ENCODE measurements around the gene FGA.
A peak's percentile ranks its signal among the peaks of the same experiment; 100 is the strongest.

FGA gene

DNA sequence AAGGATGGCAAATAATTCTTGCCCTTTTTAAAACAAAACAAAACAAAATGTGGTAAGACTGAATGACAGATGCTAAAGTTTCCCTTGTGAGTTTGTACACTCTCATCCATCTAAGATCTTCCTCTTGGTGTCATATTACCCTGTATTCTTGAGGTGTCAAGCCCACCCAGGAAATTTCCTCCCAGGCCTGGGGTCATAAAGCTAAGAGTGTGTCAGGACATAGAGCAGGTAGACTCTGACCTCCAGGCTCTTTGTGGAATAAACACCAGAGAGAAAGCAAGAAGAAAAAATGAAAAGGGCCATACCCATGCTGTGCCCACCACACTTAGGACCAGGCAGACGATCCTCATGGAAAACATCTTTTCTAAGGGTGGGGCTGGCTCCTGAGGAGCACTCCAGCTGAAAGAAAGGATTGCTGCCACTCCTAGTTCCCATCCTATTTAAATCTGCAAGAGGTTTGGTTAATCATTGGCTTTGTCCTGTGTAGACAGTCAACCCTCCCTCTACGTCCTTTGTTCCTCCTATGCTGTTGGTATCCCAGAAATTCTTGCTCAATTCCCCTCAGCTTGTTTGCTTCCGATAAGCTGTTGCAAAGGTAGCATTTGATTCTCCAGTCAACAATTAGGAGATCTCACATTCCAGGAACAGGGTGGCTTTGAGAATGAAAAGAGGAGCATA is at the start of gene FGA:
TSS of gene FGA (minus strand) at position 414 of the 678 bp plus-strand sequence. CDS start at position 359, 55 bp downstream.
- H3K27me3 ChIP-seq (ENCODE audit: control insufficient read depth in 2 of 2, insufficient read depth in 2 of 2, low read length in 2 of 2) = no peaks in the 10 kb centered on the region
- H3K27ac ChIP-seq (ENCODE audit: low read depth in 2 of 2, low read length in 2 of 2) = no peak within 1 kb of the TSS
- H3K4me3 ChIP-seq (ENCODE audit: low read length in 2 of 2) = no peak within 1 kb of the TSS
- no peak within 1 kb of the TSS for H3K9ac ChIP-seq (ENCODE audit: low read depth in 1 of 2, low read length in 2 of 2)
- no peaks in the 10 kb centered on the region for H3K9me3 ChIP-seq (ENCODE audit: control insufficient read depth in 2 of 2, low read length in 2 of 2)
- no peaks in the 10 kb centered on the region for H3K36me3 ChIP-seq (ENCODE audit: control insufficient read depth in 2 of 2, insufficient read depth in 2 of 2, low read length in 2 of 2)
- H3K4me1 ChIP-seq (ENCODE audit: control insufficient read depth in 2 of 2, insufficient read depth in 2 of 2, low read length in 2 of 2) = no peaks in the 10 kb centered on the region

DNA sequence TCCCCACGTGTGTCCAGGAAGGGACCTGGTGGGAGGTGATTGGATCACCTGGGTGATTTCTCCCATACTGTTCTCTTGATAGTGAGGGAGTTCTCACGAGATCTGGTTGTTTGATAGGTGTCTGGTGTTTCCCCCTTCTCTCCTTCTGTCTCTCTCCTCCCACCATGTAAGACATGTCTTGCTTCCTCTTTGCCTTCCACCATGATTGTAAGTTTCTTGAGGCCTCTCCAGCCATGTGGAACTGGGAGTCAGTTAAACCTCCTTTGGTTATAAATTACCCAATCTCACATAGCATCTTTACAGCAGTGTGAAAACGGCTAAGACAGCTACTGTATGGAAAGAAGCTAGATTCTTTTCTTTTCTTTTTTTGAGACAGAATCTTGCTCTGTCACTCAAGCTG is 43.5 kb upstream of the FGA start:
- no peak overlapping the region for H3K4me3 ChIP-seq (ENCODE audit: low read length in 2 of 2)
- H3K4me1 ChIP-seq (ENCODE audit: control insufficient read depth in 2 of 2, insufficient read depth in 2 of 2, low read length in 2 of 2) = no peaks in the 10 kb centered on the region
- H3K27me3 ChIP-seq (ENCODE audit: control insufficient read depth in 2 of 2, insufficient read depth in 2 of 2, low read length in 2 of 2) = peaks cover 0 to 3% of the 10 kb centered on the region in 2 donors
- no peaks in the 10 kb centered on the region for H3K36me3 ChIP-seq (ENCODE audit: control insufficient read depth in 2 of 2, insufficient read depth in 2 of 2, low read length in 2 of 2)
- H3K27ac ChIP-seq (ENCODE audit: low read depth in 2 of 2, low read length in 2 of 2) = no peak overlapping the region
- H3K9me3 ChIP-seq (ENCODE audit: control insufficient read depth in 2 of 2, low read length in 2 of 2) = no peaks in the 10 kb centered on the region
- no peak overlapping the region for H3K9ac ChIP-seq (ENCODE audit: low read depth in 1 of 2, low read length in 2 of 2)

- H3K4me1 ChIP-seq (ENCODE audit: control insufficient read depth in 2 of 2, insufficient read depth in 2 of 2, low read length in 2 of 2) = no peaks in the 10 kb centered on the region
- H3K4me3 ChIP-seq (ENCODE audit: low read length in 2 of 2) = no peak overlapping the region
- no peak overlapping the region for H3K27ac ChIP-seq (ENCODE audit: low read depth in 2 of 2, low read length in 2 of 2)
- H3K36me3 ChIP-seq (ENCODE audit: control insufficient read depth in 2 of 2, insufficient read depth in 2 of 2, low read length in 2 of 2) = no peaks in the 10 kb centered on the region
- no peak overlapping the region for H3K9ac ChIP-seq (ENCODE audit: low read depth in 1 of 2, low read length in 2 of 2)
- peaks cover 5 to 13% of the 10 kb centered on the region in 2 donors for H3K27me3 ChIP-seq (ENCODE audit: control insufficient read depth in 2 of 2, insufficient read depth in 2 of 2, low read length in 2 of 2)
- H3K9me3 ChIP-seq (ENCODE audit: control insufficient read depth in 2 of 2, low read length in 2 of 2) = no peaks in the 10 kb centered on the region
Measured at GRCh38 chr4:154631828-154632227, 41.3 kb upstream of the FGA start.

GRCh38 chr4:154630324-154630723 is 39.8 kb upstream of the FGA start:
- Histone ChIP-seq H3K9me3 (ENCODE audit: control insufficient read depth in 2 of 2, low read length in 2 of 2) (no peaks in the 10 kb centered on the region), H3K4me3 (ENCODE audit: low read length in 2 of 2) (no peak overlapping the region), H3K9ac (ENCODE audit: low read depth in 1 of 2, low read length in 2 of 2) (no peak overlapping the region), H3K4me1 (ENCODE audit: control insufficient read depth in 2 of 2, insufficient read depth in 2 of 2, low read length in 2 of 2) (no peaks in the 10 kb centered on the region), H3K36me3 (ENCODE audit: control insufficient read depth in 2 of 2, insufficient read depth in 2 of 2, low read length in 2 of 2) (no peaks in the 10 kb centered on the region), H3K27me3 (ENCODE audit: control insufficient read depth in 2 of 2, insufficient read depth in 2 of 2, low read length in 2 of 2) (peaks cover 12 to 13% of the 10 kb centered on the region in 2 donors), H3K27ac (ENCODE audit: low read depth in 2 of 2, low read length in 2 of 2) (no peak overlapping the region)

- no peak overlapping the region for H3K27ac ChIP-seq (ENCODE audit: low read depth in 2 of 2, low read length in 2 of 2)
- peak overlapping the region; percentile 2 to 28 for H3K4me3 ChIP-seq (ENCODE audit: low read length in 2 of 2)
- H3K36me3 ChIP-seq (ENCODE audit: control insufficient read depth in 2 of 2, insufficient read depth in 2 of 2, low read length in 2 of 2) = no peaks in the 10 kb centered on the region
- H3K4me1 ChIP-seq (ENCODE audit: control insufficient read depth in 2 of 2, insufficient read depth in 2 of 2, low read length in 2 of 2) = no peaks in the 10 kb centered on the region
- no peak overlapping the region for H3K9ac ChIP-seq (ENCODE audit: low read depth in 1 of 2, low read length in 2 of 2)
- H3K27me3 ChIP-seq (ENCODE audit: control insufficient read depth in 2 of 2, insufficient read depth in 2 of 2, low read length in 2 of 2) = peaks cover 12 to 13% of the 10 kb centered on the region in 2 donors
- no peaks in the 10 kb centered on the region for H3K9me3 ChIP-seq (ENCODE audit: control insufficient read depth in 2 of 2, low read length in 2 of 2)
Measured at GRCh38 chr4:154626793-154627484, 36.4 kb upstream of the FGA start.

GRCh38 chr4:154625971-154626370 is 35.4 kb upstream of the FGA start:
- H3K4me1 ChIP-seq (ENCODE audit: control insufficient read depth in 2 of 2, insufficient read depth in 2 of 2, low read length in 2 of 2) = no peaks in the 10 kb centered on the region
- H3K4me3 ChIP-seq (ENCODE audit: low read length in 2 of 2) = no peak overlapping the region
- no peak overlapping the region for H3K9ac ChIP-seq (ENCODE audit: low read depth in 1 of 2, low read length in 2 of 2)
- H3K27ac ChIP-seq (ENCODE audit: low read depth in 2 of 2, low read length in 2 of 2) = no peak overlapping the region
- peaks cover 11 to 12% of the 10 kb centered on the region in 2 donors for H3K27me3 ChIP-seq (ENCODE audit: control insufficient read depth in 2 of 2, insufficient read depth in 2 of 2, low read length in 2 of 2)
- no peaks in the 10 kb centered on the region for H3K36me3 ChIP-seq (ENCODE audit: control insufficient read depth in 2 of 2, insufficient read depth in 2 of 2, low read length in 2 of 2)
- H3K9me3 ChIP-seq (ENCODE audit: control insufficient read depth in 2 of 2, low read length in 2 of 2) = no peaks in the 10 kb centered on the region

DNA sequence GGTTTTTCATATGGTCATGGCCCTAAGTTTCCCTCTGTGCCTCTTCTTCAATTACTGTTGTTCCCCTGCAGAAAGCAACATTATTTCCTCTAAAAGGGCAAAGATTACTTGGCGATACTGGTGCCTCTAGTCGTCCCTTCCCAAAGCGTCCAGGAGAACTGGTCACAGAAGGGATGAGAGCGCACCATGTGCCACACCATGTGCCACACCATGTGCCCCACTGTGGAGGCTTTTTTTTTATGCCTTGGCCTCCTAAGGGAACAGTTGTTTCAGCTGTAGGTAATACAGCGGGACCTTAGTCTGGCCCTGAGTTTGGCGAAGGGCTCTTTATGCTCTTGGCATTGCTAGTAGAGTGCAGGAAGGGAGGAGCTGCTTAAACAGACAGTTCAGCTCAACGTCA is 33.5 kb upstream of the FGA start:
- Histone ChIP-seq H3K27me3 (ENCODE audit: control insufficient read depth in 2 of 2, insufficient read depth in 2 of 2, low read length in 2 of 2) (peaks cover 11 to 12% of the 10 kb centered on the region in 2 donors), H3K4me3 (ENCODE audit: low read length in 2 of 2) (no peak overlapping the region), H3K9me3 (ENCODE audit: control insufficient read depth in 2 of 2, low read length in 2 of 2) (no peaks in the 10 kb centered on the region), H3K4me1 (ENCODE audit: control insufficient read depth in 2 of 2, insufficient read depth in 2 of 2, low read length in 2 of 2) (no peaks in the 10 kb centered on the region), H3K9ac (ENCODE audit: low read depth in 1 of 2, low read length in 2 of 2) (no peak overlapping the region), H3K27ac (ENCODE audit: low read depth in 2 of 2, low read length in 2 of 2) (no peak overlapping the region), H3K36me3 (ENCODE audit: control insufficient read depth in 2 of 2, insufficient read depth in 2 of 2, low read length in 2 of 2) (no peaks in the 10 kb centered on the region)

DNA sequence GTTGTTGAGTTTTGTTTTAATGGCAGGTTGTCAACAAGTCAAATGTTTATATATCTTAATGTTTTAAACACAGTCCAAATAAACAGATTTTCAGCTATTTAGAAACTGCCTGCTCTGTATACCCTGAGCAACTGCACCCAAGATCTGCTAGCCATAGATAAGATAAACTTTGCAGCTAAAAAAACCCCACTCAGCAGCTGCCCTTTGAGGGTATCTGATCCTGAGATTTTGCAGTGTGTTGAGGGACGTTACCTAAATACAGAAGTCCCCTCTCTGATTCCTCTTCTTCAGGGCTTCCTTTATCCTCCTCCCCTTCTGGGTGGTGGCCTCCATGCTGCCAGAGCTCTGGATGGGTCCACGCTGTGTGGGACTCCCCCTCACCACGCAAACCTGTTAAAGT is 32.9 kb upstream of the FGA start:
- H3K36me3 ChIP-seq (ENCODE audit: control insufficient read depth in 2 of 2, insufficient read depth in 2 of 2, low read length in 2 of 2) = no peaks in the 10 kb centered on the region
- no peak overlapping the region for H3K4me3 ChIP-seq (ENCODE audit: low read length in 2 of 2)
- no peak overlapping the region for H3K27ac ChIP-seq (ENCODE audit: low read depth in 2 of 2, low read length in 2 of 2)
- no peak overlapping the region for H3K9ac ChIP-seq (ENCODE audit: low read depth in 1 of 2, low read length in 2 of 2)
- peaks cover under 1 to 1% of the 10 kb centered on the region in 2 donors for H3K4me1 ChIP-seq (ENCODE audit: control insufficient read depth in 2 of 2, insufficient read depth in 2 of 2, low read length in 2 of 2)
- no peaks in the 10 kb centered on the region for H3K9me3 ChIP-seq (ENCODE audit: control insufficient read depth in 2 of 2, low read length in 2 of 2)
- peaks cover 11 to 12% of the 10 kb centered on the region in 2 donors for H3K27me3 ChIP-seq (ENCODE audit: control insufficient read depth in 2 of 2, insufficient read depth in 2 of 2, low read length in 2 of 2)

- H3K4me3 ChIP-seq (ENCODE audit: low read length in 2 of 2) = no peak overlapping the region
- H3K27me3 ChIP-seq (ENCODE audit: control insufficient read depth in 2 of 2, insufficient read depth in 2 of 2, low read length in 2 of 2) = peaks cover 8 to 12% of the 10 kb centered on the region in 2 donors
- H3K27ac ChIP-seq (ENCODE audit: low read depth in 2 of 2, low read length in 2 of 2) = no peak overlapping the region
- H3K36me3 ChIP-seq (ENCODE audit: control insufficient read depth in 2 of 2, insufficient read depth in 2 of 2, low read length in 2 of 2) = no peaks in the 10 kb centered on the region
- no peak overlapping the region for H3K9ac ChIP-seq (ENCODE audit: low read depth in 1 of 2, low read length in 2 of 2)
- no peaks in the 10 kb centered on the region for H3K9me3 ChIP-seq (ENCODE audit: control insufficient read depth in 2 of 2, low read length in 2 of 2)
- peaks cover 6 to 7% of the 10 kb centered on the region in 2 donors for H3K4me1 ChIP-seq (ENCODE audit: control insufficient read depth in 2 of 2, insufficient read depth in 2 of 2, low read length in 2 of 2)
Measured at GRCh38 chr4:154622598-154622997, 32.1 kb upstream of the FGA start.

DNA sequence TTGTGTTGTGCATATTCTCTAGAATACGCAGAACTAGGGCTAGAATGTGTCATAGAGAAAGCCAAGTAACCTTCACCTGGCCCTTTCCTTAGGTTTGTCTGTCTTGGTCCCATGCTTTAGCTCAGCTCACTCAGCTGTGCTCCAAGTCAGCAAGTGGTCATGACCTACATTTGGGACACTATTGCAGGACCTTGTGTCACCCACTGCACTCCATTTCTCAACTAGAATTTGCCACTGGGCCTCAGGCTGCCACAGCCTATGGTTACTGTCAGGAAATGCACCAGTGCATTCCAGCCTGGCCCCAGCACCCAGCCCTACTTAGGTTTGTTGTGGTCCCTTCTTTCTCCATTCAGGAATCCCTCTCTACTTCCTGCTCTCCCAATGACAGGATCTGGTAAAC is 29.6 kb upstream of the FGA start:
- Histone ChIP-seq H3K27ac (ENCODE audit: low read depth in 2 of 2, low read length in 2 of 2) (no peak overlapping the region), H3K27me3 (ENCODE audit: control insufficient read depth in 2 of 2, insufficient read depth in 2 of 2, low read length in 2 of 2) (no peaks in the 10 kb centered on the region), H3K4me3 (ENCODE audit: low read length in 2 of 2) (no peak overlapping the region), H3K4me1 (ENCODE audit: control insufficient read depth in 2 of 2, insufficient read depth in 2 of 2, low read length in 2 of 2) (peaks cover 8 to 15% of the 10 kb centered on the region in 2 donors), H3K9ac (ENCODE audit: low read depth in 1 of 2, low read length in 2 of 2) (no peak overlapping the region), H3K36me3 (ENCODE audit: control insufficient read depth in 2 of 2, insufficient read depth in 2 of 2, low read length in 2 of 2) (no peaks in the 10 kb centered on the region), H3K9me3 (ENCODE audit: control insufficient read depth in 2 of 2, low read length in 2 of 2) (no peaks in the 10 kb centered on the region)
